K562 (cell line): ENCODE results near the gene SEMA6C. TPM values are rescaled to one million over a fixed set of nuclear protein-coding genes. Genes with fewer than 3 reads are reported as not detected.

ENCODE experiments used
- ATAC-seq: fragments of 200-7000 bp; cut with Tn5 transposase; 3 replicates; pipeline ENCODE4 v1.9.1; 2020; ENCODE audit warnings: moderate library complexity
- BruUV-seq: library from RNA; stranded (reverse); fragments of 400-500 nt; replicated peaks from 2 replicates; lab custom pipeline; 2021; lab: Mats Ljungman, UMichigan
- CTCF ChIA-PET: fragments of 300-600 bp; formaldehyde crosslinking; extraction: SDS; loops from one replicate; lab custom pipeline; 2021; ENCODE audit warnings: low intra/inter-chr PET ratio; lab: Yijun Ruan, JAX
- POLR2A ChIA-PET: fragments of 300-600, 350-650 bp; sonication (Branson Sonifier 250); formaldehyde crosslinking; extraction: SDS; loops from one replicate; lab custom pipeline; 2021; ENCODE audit warnings: antibody characterized with exemption, inconsistent platforms; lab: Yijun Ruan, JAX
- DNase-seq, 4 experiments: peaks; one replicate each; pipeline versions ENCODE4 v3.0.0 to v3.0.0-alpha.2; 2011 to 2018; ENCODE audit warnings: low spot score in 3 of 4, mixed read lengths in 3 of 4; ENCODE audit errors: extremely low read depth in 1 of 4
- FAIRE-seq: peaks from 2 replicates; lab custom pipeline; 2011; peaks lifted over from hg19 to GRCh38; lab: Jason Lieb, UNC
- H2AFZ ChIP-seq: 2 replicates; pipeline ENCODE4 v1.6.0; 2011; ENCODE audit warnings: low read depth, low read length, control low read depth, inconsistent platforms
- H3K27ac ChIP-seq: fragments of 200-600 bp; 3 replicates; pipeline ENCODE4 v1.8.0; 2011; ENCODE audit warnings: low read depth, mild to moderate bottlenecking, control low read depth, inconsistent platforms, low read length, moderate library complexity, mixed read lengths; ENCODE audit errors: extremely low read depth
- H3K27me3 ChIP-seq, 2 experiments: fragments of 300-600 bp in 1 of 2; 2 replicates in 1 of 2; 3 replicates in 1 of 2; pipeline versions ENCODE4 v1.6.0 to v1.8.0; 2011; ENCODE audit warnings: inconsistent platforms in 2 of 2, low read length in 2 of 2, mild to moderate bottlenecking in 1 of 2, mixed read lengths in 1 of 2, moderate library complexity in 1 of 2; ENCODE audit not compliant: control insufficient read depth in 2 of 2, insufficient read depth in 2 of 2
- H3K36me3 ChIP-seq: fragments of 300-600 bp; 3 replicates; pipeline ENCODE4 v1.8.0; 2011; ENCODE audit warnings: mild to moderate bottlenecking, low read length, inconsistent platforms; ENCODE audit not compliant: control insufficient read depth, insufficient read depth
- H3K4me1 ChIP-seq, 2 experiments: fragments of 200-600 bp in 1 of 2; replicated peaks in 1 of 2; 2 replicates in 1 of 2; 3 replicates in 1 of 2; pipeline versions ENCODE4 v1.5.1 to v1.8.0; 2011; ENCODE audit warnings: inconsistent platforms in 2 of 2, low read length in 2 of 2, mild to moderate bottlenecking in 1 of 2, mixed read lengths in 1 of 2, moderate library complexity in 1 of 2; ENCODE audit not compliant: control insufficient read depth in 2 of 2, insufficient read depth in 2 of 2
- H3K4me2 ChIP-seq: 2 replicates; pipeline ENCODE4 v1.6.1; 2011; ENCODE audit warnings: low read length, control low read depth, inconsistent platforms, mixed read lengths; ENCODE audit not compliant: insufficient read depth
- H3K4me3 ChIP-seq: fragments of 200-600 bp; sonication (generic), shearing (Covaris generic); 2 replicates; pipeline ENCODE4 v1.5.1; 2016; ENCODE audit warnings: control low read depth, inconsistent platforms
- H3K79me2 ChIP-seq: fragments of 200-600 bp; 3 replicates; pipeline ENCODE4 v1.8.0; 2011; ENCODE audit warnings: low read length, inconsistent platforms; ENCODE audit not compliant: control insufficient read depth, insufficient read depth
- H3K9ac ChIP-seq, 2 experiments: 2 replicates each; pipeline versions ENCODE4 v1.6.0 to v1.6.1; 2011; ENCODE audit warnings: low read depth in 2 of 2, low read length in 2 of 2, control low read depth in 1 of 2, inconsistent platforms in 1 of 2, mild to moderate bottlenecking in 1 of 2, mixed read lengths in 1 of 2; ENCODE audit not compliant: insufficient read depth in 1 of 2
- H3K9me1 ChIP-seq: one replicate; pipeline ENCODE4 v1.6.0; 2011; ENCODE audit warnings: inconsistent platforms, mild to moderate bottlenecking, low read length, moderate library complexity; ENCODE audit not compliant: control insufficient read depth, insufficient read depth
- H3K9me3 ChIP-seq: replicated peaks from 2 replicates; pipeline ENCODE4 v1.5.1; 2011; ENCODE audit warnings: low read depth, low read length, inconsistent platforms; ENCODE audit not compliant: control insufficient read depth, insufficient read depth
- H4K20me1 ChIP-seq: replicated peaks from 2 replicates; pipeline ENCODE4 v1.6.1; 2011; ENCODE audit warnings: low read length, inconsistent platforms, mixed read lengths; ENCODE audit not compliant: control insufficient read depth, insufficient read depth
- ATF1 ChIP-seq, 2 experiments: fragments of 450-650 bp in 1 of 2; IDR thresholded peaks; 2 replicates each; pipeline ENCODE4 v1.6.1; 2016; ENCODE audit warnings: missing compliant biosample characterization in 1 of 2, missing genetic modification characterization in 1 of 2
- FOXA3 ChIP-seq, 2 experiments: fragments of 450-650 bp in 1 of 2; sonication (generic) in 1 of 2; formaldehyde crosslinking; IDR thresholded peaks in 1 of 2; conservative IDR thresholded peaks in 1 of 2; 2 replicates each; pipeline versions ENCODE4 v1.4.0 to v1.8.0; 2020 to 2022; ENCODE audit warnings: mild to moderate bottlenecking in 2 of 2, missing genetic modification reagents in 1 of 2
- FOXJ3 ChIP-seq: sonication (generic); formaldehyde crosslinking; IDR thresholded peaks from 2 replicates; pipeline ENCODE4 v1.4.0; 2020; ENCODE audit warnings: mild to moderate bottlenecking, missing genetic modification reagents
- MBD2 ChIP-seq: sonication (generic); IDR thresholded peaks from 2 replicates; pipeline ENCODE4 v1.6.1; 2016; ENCODE audit warnings: low read depth, borderline replicate concordance
- PHF20 ChIP-seq: fragments of 450-650 bp; IDR thresholded peaks from 2 replicates; pipeline ENCODE4 v1.6.1; 2018; ENCODE audit not compliant: partially characterized antibody
- SLC30A9 ChIP-seq: fragments of 250-450 bp; sonication (Bioruptor Pico); IDR thresholded peaks from 2 replicates; pipeline ENCODE4 v1.8.0; 2022; ENCODE audit warnings: mild to moderate bottlenecking, moderate library complexity
- SMARCC2 ChIP-seq: fragments of 450-650 bp; IDR thresholded peaks from 2 replicates; pipeline ENCODE4 v1.6.1; 2017; ENCODE audit warnings: antibody characterized with exemption, moderate library complexity, mild to moderate bottlenecking, low read depth
- WGBS: fragments of 100-300 bp; shearing (Covaris generic); methylation state at CpG from one replicate; pipeline ENCODE4 v1.1.6; 2016; ENCODE audit warnings: low coverage, mixed read lengths; ENCODE audit not compliant: insufficient coverage; ENCODE audit errors: missing lambda C conversion rate; 5-methylcytosine and 5-hydroxymethylcytosine counted together
- in situ Hi-C: fragments of 300-500 bp; cut with MboI; formaldehyde crosslinking; loops from 4 replicates; pipeline ENCODE4 v1.15.0; 2018; ENCODE audit warnings: inconsistent platforms, mixed read lengths
- intact Hi-C: fragments of 100-400 bp; cut with micrococcal nuclease; formaldehyde crosslinking; loops from 2 replicates; pipeline ENCODE4 v1.14.2; 2022
- polyA plus RNA-seq, 8 experiments: library from polyadenylated mRNA; depleted of rRNA in 4 of 8; stranded (reverse) in 5 of 8; unstranded in 3 of 8; fragments of >200 nt; fragmentation: Nextera tagmentation in 2 of 8; fragmentation: Illumina TruSeq in 1 of 8; extraction: Ambion mirVana in 2 of 8; extraction: Trizol in 1 of 8; gene quantifications; 2 replicates each; pipeline versions ENCODE4 v1.2.1 to v1.2.3, GENCODE V29; 2011 to 2014; ENCODE audit warnings: inconsistent platforms in 1 of 8, missing spikeins in 1 of 8
- total RNA-seq, 7 experiments: library from RNA; depleted of rRNA in 6 of 7; stranded (reverse); fragments of >200 nt in 6 of 7; fragmentation: Illumina TruSeq in 2 of 7; extraction: Trizol in 2 of 7; gene quantifications; 2 replicates each; pipeline versions ENCODE4 v1.2.1 to v1.2.3, GENCODE V29; 2011 to 2021; ENCODE audit warnings: low replicate concordance in 1 of 7
- TF ChIP-seq, protein P1 (sequence below), 2 experiments: fragments of 450-650 bp; IDR thresholded peaks; 2 replicates each; pipeline ENCODE4 v1.6.1; 2018; ENCODE audit warnings: mild to moderate bottlenecking in 2 of 2, low read depth in 1 of 2; ENCODE audit not compliant: partially characterized antibody in 2 of 2

Gene SEMA6C
- total and polyA plus RNA-seq, 9 of the 15 experiments (the other 6 are each of a cell fraction or from before 2014, with no cell fraction given): 0.03 to 4.6 (median 0.95) TPM

- DNase-seq: no peak
- no peak for ATAC-seq
- CTCF ChIA-PET: no interaction called here
Observed at GRCh38 chr1:151187205-151187604, 40.8 kb upstream of the SEMA6C start.

More at GRCh38 chr1:151187205-151187604, 40.8 kb upstream of the SEMA6C start:
- Histone ChIP-seq H3K9me3 (no peaks in the 10 kb centered on the region), H3K79me2 (peaks cover 35% of the 10 kb centered on the region), H3K4me1 (peaks cover 8% of the 10 kb centered on the region in 2 experiments; a peak in 3 of 5 replicates), H3K27ac (no peak overlapping the region), H3K27me3 (no peaks in the 10 kb centered on the region), H4K20me1 (no peaks in the 10 kb centered on the region), H3K4me3 (no peak overlapping the region), H3K9me1 (no peaks in the 10 kb centered on the region), H3K9ac (no peak overlapping the region), H2AFZ (no peak overlapping the region), H3K4me2 (no peak overlapping the region), H3K36me3 (peaks cover 34% of the 10 kb centered on the region)
- POLR2A ChIA-PET: interaction anchor here (1.0 kb wide), 1 partner anchor 63 kb away, joined by 3 read pairs; no protein-coding TSS in a partner anchor
- WGBS: 85% methylated on average over 1 of the region's 1 CpG
- intact Hi-C loops: no loop called here
- no peak for FAIRE-seq
- in situ Hi-C loops: no loop called here
- no peak for TF ChIP-seq SLC30A9
- TF ChIP-seq FOXA3 (CRISPR knock-in tag; conservative IDR thresholded peaks at IDR 0.05 in 1 of 2, IDR thresholded peaks at IDR 0.05 in 1 of 2): 0 out of 4 replicates have a peak, but pooled peaks of 1 of the 2 experiments have one; percentile 33
- TF ChIP-seq, protein P1, sequence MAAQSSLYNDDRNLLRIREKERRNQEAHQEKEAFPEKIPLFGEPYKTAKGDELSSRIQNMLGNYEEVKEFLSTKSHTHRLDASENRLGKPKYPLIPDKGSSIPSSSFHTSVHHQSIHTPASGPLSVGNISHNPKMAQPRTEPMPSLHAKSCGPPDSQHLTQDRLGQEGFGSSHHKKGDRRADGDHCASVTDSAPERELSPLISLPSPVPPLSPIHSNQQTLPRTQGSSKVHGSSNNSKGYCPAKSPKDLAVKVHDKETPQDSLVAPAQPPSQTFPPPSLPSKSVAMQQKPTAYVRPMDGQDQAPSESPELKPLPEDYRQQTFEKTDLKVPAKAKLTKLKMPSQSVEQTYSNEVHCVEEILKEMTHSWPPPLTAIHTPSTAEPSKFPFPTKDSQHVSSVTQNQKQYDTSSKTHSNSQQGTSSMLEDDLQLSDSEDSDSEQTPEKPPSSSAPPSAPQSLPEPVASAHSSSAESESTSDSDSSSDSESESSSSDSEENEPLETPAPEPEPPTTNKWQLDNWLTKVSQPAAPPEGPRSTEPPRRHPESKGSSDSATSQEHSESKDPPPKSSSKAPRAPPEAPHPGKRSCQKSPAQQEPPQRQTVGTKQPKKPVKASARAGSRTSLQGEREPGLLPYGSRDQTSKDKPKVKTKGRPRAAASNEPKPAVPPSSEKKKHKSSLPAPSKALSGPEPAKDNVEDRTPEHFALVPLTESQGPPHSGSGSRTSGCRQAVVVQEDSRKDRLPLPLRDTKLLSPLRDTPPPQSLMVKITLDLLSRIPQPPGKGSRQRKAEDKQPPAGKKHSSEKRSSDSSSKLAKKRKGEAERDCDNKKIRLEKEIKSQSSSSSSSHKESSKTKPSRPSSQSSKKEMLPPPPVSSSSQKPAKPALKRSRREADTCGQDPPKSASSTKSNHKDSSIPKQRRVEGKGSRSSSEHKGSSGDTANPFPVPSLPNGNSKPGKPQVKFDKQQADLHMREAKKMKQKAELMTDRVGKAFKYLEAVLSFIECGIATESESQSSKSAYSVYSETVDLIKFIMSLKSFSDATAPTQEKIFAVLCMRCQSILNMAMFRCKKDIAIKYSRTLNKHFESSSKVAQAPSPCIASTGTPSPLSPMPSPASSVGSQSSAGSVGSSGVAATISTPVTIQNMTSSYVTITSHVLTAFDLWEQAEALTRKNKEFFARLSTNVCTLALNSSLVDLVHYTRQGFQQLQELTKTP (IDR thresholded peaks at IDR 0.05; ENCODE audit: low read depth in 1 of 2, partially characterized antibody in 2 of 2): no peak
- no peak for TF ChIP-seq MBD2
- no peak for TF ChIP-seq ATF1 (CRISPR knock-in tag; IDR thresholded peaks at IDR 0.05)
- no peak for TF ChIP-seq ATF1 (tag; IDR thresholded peaks at IDR 0.05)
- TF ChIP-seq PHF20: no peak
- TF ChIP-seq SMARCC2: no peak
- no peak for TF ChIP-seq FOXJ3
- BruUV-seq: no TSS peak
